Testis (tissue), 3 donors: ENCODE results near the gene PI4KA. TPM values are rescaled to one million over a fixed set of nuclear protein-coding genes. Genes with fewer than 3 reads are reported as not detected.

ENCODE experiments used
- DNase-seq: peaks from one replicate; pipeline ENCODE4 v3.0.0-alpha.2; 2019
- H3K27ac ChIP-seq, 2 donors: fragments of 200-600 bp; sonication (generic); one replicate each; pipeline ENCODE4 v1.5.1; 2019
- H3K27me3 ChIP-seq: fragments of 200-600 bp; sonication (generic); one replicate; pipeline ENCODE4 v1.5.1; 2019
- H3K36me3 ChIP-seq: fragments of 200-600 bp; sonication (generic); one replicate; pipeline ENCODE4 v1.5.1; 2017; ENCODE audit warnings: low read depth; ENCODE audit errors: missing control alignments
- H3K4me1 ChIP-seq: fragments of 200-600 bp; sonication (generic); one replicate; pipeline ENCODE4 v1.5.1; 2019
- H3K4me3 ChIP-seq, 2 donors: fragments of 200-600 bp; sonication (generic); one replicate each; pipeline ENCODE4 v1.5.1; 2017 to 2019
- H3K9me3 ChIP-seq: fragments of 200-600 bp; sonication (generic); one replicate; pipeline ENCODE4 v1.5.1; 2017
- POLR2A ChIP-seq: fragments of 450-650 bp; IDR thresholded peaks from one replicate; pipeline ENCODE4 v1.6.1; 2017; ENCODE audit warnings: antibody characterized with exemption, mild to moderate bottlenecking, moderate library complexity
- WGBS, 2 donors: methylation state at CpG; one replicate each; pipeline ENCODE4 v1.1.5; 2018; 5-methylcytosine and 5-hydroxymethylcytosine counted together
- intact Hi-C: fragments of 100-400 bp; cut with DNase I; formaldehyde crosslinking; loops from one replicate; pipeline ENCODE4 v1.15.1; 2023; ENCODE audit warnings: low total_unique reads
- polyA plus RNA-seq: library from polyadenylated mRNA; stranded (reverse); fragments of 350-450 nt; fragmentation: Illumina TruSeq; extraction: RNeasy Lipid Tissue Mini Kit (QIAGEN cat#74804); gene quantifications from one replicate; pipeline ENCODE4 v1.2.3, GENCODE V29; 2014; ENCODE audit warnings: low read depth, low replicate concordance; ENCODE audit not compliant: insufficient read depth
- total RNA-seq, 2 donors: library from RNA; depleted of rRNA; stranded (reverse); fragments of >200 nt; gene quantifications; one replicate each; pipeline ENCODE4 v1.2.3, GENCODE V29; 2016
- TF ChIP-seq, protein P1 (sequence below), 3 experiments: fragments of 450-650 bp in 2 of 3; fragments of 200-600 bp in 1 of 3; sonication (generic) in 1 of 3; IDR thresholded peaks; one replicate each; pipeline ENCODE4 v1.5.1; 2016 to 2019; ENCODE audit warnings: antibody characterized with exemption in 3 of 3, mild to moderate bottlenecking in 2 of 3, moderate library complexity in 1 of 3

The PI4KA gene
- total and polyA plus RNA-seq, 3 donors from 2014 or later: 124 to 196 (median 140) TPM

DNA sequence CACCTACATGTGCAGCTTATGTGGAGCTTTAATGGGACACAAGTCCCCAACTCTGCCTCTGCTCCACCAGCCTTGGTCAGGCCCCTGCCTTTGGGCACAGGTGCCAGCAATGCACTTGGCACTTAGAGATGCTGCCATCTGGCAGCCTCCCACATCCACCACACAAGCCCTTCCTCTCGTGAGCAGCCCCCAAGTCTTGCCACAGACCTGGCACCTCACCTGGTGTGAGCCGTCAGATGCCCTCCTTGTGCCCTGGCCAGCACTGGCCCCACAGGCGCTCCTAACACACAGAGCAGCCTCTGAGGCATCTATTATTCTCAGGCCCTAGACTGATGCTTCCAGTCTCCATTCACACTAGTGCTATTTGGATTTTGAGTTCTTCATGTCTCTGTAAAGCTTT, 109.2 kb downstream of the PI4KA start:
- H3K27ac ChIP-seq: peak overlapping the region in 1 of 2 donors; percentile 41
- no peak for DNase-seq
- no peaks in the 10 kb centered on the region for H3K36me3 ChIP-seq

DNA sequence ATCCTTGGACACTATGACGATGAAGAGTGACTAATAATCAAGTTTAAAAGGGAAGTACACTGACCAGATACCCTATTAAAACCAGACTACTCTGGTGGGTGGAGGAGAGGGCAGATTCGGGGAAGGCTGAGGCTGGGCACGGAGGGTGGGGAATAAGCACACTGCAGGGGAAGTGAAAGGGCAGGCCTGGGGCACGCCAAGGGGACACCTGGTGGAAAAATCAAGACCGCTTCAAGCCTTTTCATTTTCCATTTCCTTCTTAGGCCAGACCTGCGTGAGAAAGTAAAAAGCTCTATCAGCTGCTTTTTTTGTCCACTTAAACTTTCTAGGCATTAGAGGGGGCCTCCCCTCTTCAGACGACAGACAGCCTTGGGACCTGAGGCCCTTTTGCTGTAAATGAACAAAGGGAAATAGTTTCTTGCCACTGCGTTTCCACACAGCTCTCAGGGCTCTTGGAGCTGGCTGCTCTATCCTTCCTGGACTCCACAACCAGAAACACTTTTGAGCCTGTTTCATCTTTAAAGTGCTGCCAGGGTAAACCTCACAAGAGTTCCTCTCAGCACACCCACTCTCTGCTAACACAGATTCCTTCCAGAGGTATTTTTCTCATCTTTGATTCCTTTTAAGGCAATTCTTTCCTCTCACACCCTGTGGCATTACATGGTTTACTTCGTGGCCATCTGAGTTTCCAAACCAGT, 109.7 kb downstream of the PI4KA start:
- no peaks in the 10 kb centered on the region for H3K27me3 ChIP-seq
- TF ChIP-seq, protein P1, sequence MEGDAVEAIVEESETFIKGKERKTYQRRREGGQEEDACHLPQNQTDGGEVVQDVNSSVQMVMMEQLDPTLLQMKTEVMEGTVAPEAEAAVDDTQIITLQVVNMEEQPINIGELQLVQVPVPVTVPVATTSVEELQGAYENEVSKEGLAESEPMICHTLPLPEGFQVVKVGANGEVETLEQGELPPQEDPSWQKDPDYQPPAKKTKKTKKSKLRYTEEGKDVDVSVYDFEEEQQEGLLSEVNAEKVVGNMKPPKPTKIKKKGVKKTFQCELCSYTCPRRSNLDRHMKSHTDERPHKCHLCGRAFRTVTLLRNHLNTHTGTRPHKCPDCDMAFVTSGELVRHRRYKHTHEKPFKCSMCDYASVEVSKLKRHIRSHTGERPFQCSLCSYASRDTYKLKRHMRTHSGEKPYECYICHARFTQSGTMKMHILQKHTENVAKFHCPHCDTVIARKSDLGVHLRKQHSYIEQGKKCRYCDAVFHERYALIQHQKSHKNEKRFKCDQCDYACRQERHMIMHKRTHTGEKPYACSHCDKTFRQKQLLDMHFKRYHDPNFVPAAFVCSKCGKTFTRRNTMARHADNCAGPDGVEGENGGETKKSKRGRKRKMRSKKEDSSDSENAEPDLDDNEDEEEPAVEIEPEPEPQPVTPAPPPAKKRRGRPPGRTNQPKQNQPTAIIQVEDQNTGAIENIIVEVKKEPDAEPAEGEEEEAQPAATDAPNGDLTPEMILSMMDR (IDR thresholded peaks at IDR 0.05): no peak
- TF ChIP-seq POLR2A: no peak
- intact Hi-C loops: no loop called here
- H3K4me3 ChIP-seq: no peak overlapping the region
- no peaks in the 10 kb centered on the region for H3K36me3 ChIP-seq
- H3K27ac ChIP-seq: peak overlapping the region in 1 of 2 donors; percentile 53
- WGBS, 2 donors: 63 to 69% methylated on average over 9 of the region's 9 CpGs
- no peak for DNase-seq
- H3K4me1 ChIP-seq: peaks cover 6% of the 10 kb centered on the region
- H3K9me3 ChIP-seq: no peaks in the 10 kb centered on the region

More for the DNA sequence above, 109.2 kb downstream of the PI4KA start:
- Histone ChIP-seq H3K4me3 (no peak overlapping the region), H3K9me3 (no peaks in the 10 kb centered on the region), H3K27me3 (no peaks in the 10 kb centered on the region), H3K4me1 (peaks cover 6% of the 10 kb centered on the region)
- intact Hi-C loops: no loop called here
- 78 to 90% methylated on average over 3 of the region's 3 CpGs for WGBS, 2 donors
- TF ChIP-seq, protein P1 (IDR thresholded peaks at IDR 0.05): no peak
- no peak for TF ChIP-seq POLR2A

DNA sequence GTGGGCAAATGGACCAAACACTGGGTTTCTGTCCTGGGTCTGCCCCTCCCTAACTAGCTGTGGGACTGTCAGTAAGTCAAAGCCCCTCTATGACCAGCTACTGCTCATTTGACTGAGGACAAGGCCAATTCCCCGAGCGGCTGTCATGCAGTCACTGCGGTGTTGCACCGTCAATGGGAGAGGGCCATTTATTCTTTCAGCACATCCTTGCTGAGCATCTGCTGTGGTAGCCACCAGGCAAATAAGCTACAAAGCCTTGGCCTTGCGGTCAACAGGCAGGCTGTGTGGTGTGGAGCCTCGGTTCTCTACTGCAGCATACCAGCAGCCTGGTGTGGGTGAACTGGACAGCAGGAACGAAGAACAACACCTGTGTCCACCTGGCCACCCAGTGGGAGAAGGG, 110.5 kb downstream of the PI4KA start:
- intact Hi-C loops: no loop called here
- DNase-seq: no peak
- Histone ChIP-seq H3K27ac (no peak overlapping the region), H3K4me1 (peaks cover 6% of the 10 kb centered on the region), H3K4me3 (no peak overlapping the region), H3K36me3 (no peaks in the 10 kb centered on the region), H3K27me3 (no peaks in the 10 kb centered on the region), H3K9me3 (no peaks in the 10 kb centered on the region)
- TF ChIP-seq, protein P1 (IDR thresholded peaks at IDR 0.05): no peak
- TF ChIP-seq POLR2A: no peak
- 90 to 100% methylated on average over 2 to 7 of the region's 7 CpGs for WGBS, 2 donors

DNA sequence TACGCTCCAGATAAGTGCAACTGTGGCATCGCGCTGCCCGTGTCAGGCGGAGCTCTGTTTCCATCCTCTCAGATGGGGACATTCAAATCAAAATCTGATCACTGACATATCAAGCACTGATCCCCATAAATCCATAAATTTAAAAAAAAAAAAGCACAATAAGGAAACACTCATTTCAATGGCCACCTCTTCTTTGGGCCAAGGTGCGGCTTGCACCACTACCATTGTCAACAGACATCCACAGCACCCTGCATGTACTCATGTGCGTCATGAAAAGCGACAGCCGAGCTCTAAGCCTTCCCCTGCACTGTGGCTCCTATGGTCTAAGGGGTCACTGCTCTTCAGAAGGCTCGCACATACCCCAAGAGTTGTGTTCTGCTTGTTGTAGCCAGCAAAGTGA, 111.4 kb downstream of the PI4KA start:
- Histone ChIP-seq H3K36me3 (no peaks in the 10 kb centered on the region), H3K9me3 (no peaks in the 10 kb centered on the region), H3K27me3 (no peaks in the 10 kb centered on the region), H3K4me1 (peaks cover 6% of the 10 kb centered on the region), H3K4me3 (no peak overlapping the region), H3K27ac (no peak overlapping the region)
- no peak for DNase-seq
- no peak for TF ChIP-seq POLR2A
- TF ChIP-seq, protein P1 (IDR thresholded peaks at IDR 0.05): no peak
- 93 to 94% methylated on average over 10 of the region's 10 CpGs for WGBS, 2 donors
- intact Hi-C loops: no loop called here
